CD4-positive, alpha-beta T cell treated with Interleukin-15 for 1 hour (primary cell): ENCODE measurements around the gene FTCDNL1.

Experiments
- DNase-seq: peaks from one replicate; pipeline ENCODE4 v3.0.0-alpha.2; 2020

Gene FTCDNL1

GRCh38 chr2:199739413-199740110, 111.4 kb downstream of the FTCDNL1 start:
- DNase-seq = peak; percentile 36

GRCh38 chr2:199738727-199739412, 112.1 kb downstream of the FTCDNL1 start:
- DNase-seq = no peak

- DNase-seq = no peak
Measured at GRCh38 chr2:199734651-199735050, 116.3 kb downstream of the FTCDNL1 start.

- DNase-seq = no peak
Measured at GRCh38 chr2:199734011-199734410, 117.0 kb downstream of the FTCDNL1 start.

GRCh38 chr2:199727801-199728200, 123.2 kb downstream of the FTCDNL1 start:
- DNase-seq = no peak

- DNase-seq = no peak
Measured at GRCh38 chr2:199727306-199727705, 123.7 kb downstream of the FTCDNL1 start.

- DNase-seq = no peak
Measured at GRCh38 chr2:199718074-199718473, 132.9 kb downstream of the FTCDNL1 start.

- DNase-seq = no peak
Measured at GRCh38 chr2:199717587-199717907, 133.4 kb downstream of the FTCDNL1 start.

GRCh38 chr2:199716807-199717586, 134.0 kb downstream of the FTCDNL1 start:
- no peak for DNase-seq

GRCh38 chr2:199713746-199714145, 137.2 kb downstream of the FTCDNL1 start:
- DNase-seq = no peak

GRCh38 chr2:199710551-199710950, 140.4 kb downstream of the FTCDNL1 start:
- DNase-seq = no peak
